ENCODE results near the gene QRICH2.
"Not testable (repeated sequence)": the region's sequence is repeated elsewhere in the genome, so short reads cannot be mapped to it uniquely, and the experiment has no call there.

Gene QRICH2

GRCh38 chr17:76307966-76308338, at the start of gene QRICH2:
Gene QRICH2, minus strand, starts transcription at chr17:76308276. Its CDS starts 278 bp downstream, at chr17:76307998.
- no peak for DNase-seq

DNA sequence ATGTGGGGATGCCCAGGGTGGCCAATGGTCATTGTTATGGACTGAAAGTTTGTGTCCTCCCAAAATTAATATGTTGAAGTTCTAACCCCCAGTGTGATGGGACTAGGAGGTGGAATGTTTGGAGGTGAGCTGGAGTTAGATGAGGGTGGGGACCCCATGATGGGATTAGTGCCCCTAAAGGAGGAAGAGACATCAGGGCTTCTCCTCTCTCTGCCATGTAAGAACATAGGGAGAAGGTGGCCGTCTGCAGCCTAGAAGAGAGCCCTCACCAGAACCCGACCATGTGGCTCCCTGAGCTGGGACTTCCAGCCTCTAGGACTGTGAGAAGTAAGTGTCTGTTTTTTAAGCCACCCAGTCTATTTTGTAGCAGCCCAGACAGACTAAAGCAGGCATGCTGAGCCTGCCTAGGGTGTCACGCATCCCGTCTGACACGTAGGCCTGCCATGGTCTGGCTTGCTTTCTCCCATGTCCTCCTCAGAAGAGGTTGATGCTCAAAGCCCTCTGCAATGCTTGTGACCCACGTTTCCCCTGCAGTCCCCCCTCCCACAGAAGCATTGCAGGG, 49.6 kb upstream of the QRICH2 start:
- no peak for DNase-seq

DNA sequence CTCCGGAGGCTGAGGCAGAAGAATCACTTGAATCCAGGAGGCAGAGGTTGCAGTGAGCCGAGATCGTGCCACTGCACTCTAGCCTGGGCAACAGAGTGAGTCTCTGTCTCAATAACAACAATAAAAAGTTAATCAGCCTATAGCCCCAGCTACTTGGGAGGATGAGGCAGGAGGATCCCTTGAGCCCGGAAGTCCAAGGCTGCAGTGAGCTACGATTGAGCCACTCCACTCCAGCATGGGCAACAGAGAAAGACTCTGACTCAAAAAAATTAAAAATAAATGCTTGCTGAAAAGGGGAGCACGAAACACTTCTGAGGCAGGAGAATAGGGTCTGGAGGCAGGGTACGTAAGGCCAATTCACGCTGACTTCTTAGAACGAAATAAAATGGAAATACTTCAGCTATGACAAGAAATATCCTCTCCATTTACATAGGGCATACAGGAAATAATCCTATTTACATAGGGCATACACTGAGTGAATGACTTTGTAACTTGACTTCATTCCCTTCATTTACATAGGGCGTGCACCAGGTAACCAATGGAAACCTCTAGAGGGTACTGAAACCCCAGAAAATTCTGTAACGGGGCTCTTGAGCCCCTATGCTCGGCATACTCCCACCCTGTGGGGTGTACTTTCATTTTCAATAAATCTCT, 48.9 kb upstream of the QRICH2 start:
- DNase-seq: no peak

- DNase-seq: no peak
Observed at GRCh38 chr17:76354747-76355310, 46.8 kb upstream of the QRICH2 start.

GRCh38 chr17:76354317-76354729, 46.2 kb upstream of the QRICH2 start:
- no peak for DNase-seq

- peak; percentile 91 for DNase-seq
Observed at GRCh38 chr17:76353599-76354316, 45.7 kb upstream of the QRICH2 start, which contains the start of gene PRPSAP1. Gene PRPSAP1, minus strand, starts transcription at chr17:76353916. Its CDS starts 213 bp downstream, at chr17:76353703.

DNA sequence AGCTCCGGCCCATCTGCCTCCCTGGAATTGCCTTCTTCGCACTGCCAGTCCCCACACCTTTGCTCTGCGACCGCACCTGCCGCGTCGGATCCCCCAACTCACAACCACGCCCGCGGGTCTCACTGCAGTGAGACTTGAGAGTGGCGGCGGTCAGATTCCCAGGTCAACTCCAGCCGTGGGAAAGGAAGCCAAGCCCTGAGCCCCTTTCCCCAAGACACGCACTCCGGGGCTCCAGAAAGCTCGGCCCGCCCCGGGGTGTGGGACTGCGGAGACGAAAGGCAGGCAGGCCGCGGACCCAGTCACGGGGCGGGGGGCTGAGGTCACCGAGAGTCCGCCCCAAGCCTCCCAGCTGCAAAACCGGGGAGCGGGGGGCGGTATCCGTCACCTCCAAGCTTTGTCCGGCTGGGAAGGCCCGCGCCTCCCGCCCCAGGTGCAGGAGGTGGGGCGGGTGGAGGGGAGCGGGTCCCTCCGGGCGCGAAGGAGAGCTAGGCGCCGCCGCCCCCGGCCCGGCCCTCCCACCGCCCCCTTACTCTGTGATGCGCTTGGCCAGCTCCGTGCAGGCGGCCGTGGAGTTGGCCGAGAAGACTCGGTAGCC, 45.0 kb upstream of the QRICH2 start:
- no peak for DNase-seq

- no peak for DNase-seq
Observed at GRCh38 chr17:76351526-76352071, 43.5 kb upstream of the QRICH2 start.

DNA sequence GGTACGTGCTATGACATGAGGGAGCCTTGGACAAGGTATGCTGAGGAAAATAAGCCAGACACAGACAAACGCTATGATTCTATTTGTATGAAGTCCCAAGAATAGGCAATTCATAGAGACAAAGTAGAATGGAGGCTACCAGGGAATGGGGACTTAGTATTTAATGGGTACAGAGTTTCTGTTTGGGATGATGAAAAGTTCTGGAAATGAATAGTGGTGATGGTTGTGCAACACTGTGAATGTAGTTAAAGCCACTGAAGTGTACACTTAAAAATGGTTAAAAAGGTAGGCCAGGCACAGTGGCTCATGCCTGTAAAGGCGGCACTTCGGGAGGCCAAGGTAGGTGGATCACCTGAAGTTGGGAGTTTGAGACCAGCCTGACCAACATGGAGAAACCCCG, 42.4 kb upstream of the QRICH2 start:
- no peak for DNase-seq

DNA sequence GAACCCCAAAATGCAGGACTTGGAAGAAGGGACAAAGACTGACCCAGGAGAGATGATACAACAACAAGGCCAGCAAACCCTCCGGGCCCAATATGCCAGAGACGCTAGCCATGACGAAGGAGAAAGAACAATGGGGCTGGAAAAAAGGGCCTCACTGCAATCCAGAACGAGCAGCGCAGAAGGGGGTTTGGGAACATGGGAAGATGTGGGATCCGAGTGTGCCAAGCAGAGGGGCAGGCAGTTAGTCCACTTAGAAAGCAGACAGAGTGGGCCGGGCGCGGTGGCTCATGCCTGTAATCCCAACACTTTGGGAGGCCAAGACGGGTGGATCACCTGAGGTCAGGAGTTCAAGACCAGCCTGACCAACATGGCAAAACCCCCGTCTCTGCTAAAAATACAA, 38.9 kb upstream of the QRICH2 start:
- not testable (repeated sequence) for DNase-seq

GRCh38 chr17:76345377-76345974, 37.4 kb upstream of the QRICH2 start:
- DNase-seq: no peak

DNA sequence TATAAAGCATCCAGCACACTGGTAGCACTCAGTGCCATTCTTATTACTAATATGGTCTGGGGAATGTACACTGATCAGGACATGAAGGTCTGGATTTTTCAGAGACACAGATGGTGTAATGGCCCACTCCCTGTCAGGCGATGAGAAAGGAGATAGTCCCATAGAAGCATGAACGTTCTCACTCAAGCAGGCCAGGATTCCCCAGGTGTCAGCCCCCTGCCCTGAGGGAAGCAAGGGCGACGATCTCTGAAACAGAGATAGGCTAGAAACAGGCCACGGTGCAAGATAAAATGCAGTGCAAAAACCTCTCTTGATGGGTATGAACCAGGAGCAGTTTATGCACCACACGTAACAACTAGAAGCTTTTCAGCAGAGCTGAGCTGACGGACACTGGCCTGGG, 35.0 kb upstream of the QRICH2 start:
- no peak for DNase-seq

DNA sequence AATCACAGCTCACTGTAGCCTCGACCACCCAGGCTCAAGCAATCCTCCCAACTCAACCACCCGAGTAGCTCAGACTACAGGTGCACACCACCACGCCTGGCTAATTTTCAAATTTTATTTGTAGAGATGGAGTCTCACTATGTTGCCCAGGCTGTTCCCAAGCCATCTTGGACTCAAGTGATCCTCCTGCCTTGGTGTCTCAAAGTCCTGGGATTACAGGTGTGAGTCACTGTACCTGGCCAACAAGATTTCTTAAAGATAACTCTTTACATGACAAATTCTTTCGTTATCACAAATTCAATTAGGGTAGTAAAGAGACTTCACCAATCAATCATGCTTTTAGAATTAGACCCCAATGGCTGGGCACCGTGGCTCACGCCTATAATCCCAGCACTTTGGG, 33.2 kb upstream of the QRICH2 start:
- no peak for DNase-seq

DNA sequence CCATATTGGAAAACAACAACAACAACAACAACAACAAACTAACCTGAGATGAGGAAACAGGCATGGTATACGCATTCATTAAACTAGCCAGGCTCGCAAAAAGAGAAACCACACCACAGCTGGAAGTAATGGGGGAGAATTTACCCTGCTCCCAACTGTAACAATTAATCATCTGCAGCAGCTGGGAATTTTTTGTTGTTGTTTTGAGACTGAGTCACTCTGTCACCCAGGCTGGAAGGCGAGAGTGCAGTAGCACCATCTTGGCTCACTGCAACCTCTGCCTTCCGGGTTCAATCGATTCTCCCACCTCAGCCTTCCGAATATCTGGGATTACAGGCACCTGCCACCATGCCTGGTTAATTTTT, 29.3 kb upstream of the QRICH2 start:
- no peak for DNase-seq

DNA sequence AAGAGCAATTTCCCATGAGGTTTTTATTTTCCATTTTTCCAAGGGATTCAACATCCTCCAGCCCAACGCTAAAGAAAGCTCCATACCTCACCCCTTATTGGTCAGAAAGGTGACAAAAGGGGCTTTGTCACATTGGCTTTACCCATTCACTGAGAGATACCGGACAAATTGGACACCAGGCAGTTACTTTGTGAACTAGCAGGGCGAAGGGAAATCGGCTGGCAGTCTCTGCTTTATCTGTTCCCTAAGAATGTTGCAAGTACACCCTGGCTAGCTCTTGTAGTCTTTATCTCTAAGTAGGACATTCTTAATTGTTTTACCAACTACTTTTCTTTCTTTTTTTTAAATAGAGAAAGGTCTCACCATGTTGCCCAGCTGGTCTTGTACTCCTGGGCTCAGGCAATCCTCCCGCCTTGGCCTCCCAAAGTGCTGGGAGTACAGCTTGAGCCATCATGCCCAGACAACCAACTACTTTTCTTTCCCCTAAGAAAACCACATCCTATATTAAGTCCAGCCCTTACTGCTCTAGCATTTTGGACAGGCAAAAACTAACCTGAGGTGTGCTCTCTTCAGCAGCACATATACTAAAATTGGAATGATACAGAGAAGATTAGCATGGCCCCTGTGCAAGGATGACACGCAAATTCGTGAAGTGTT, 28.8 kb upstream of the QRICH2 start:
- DNase-seq: no peak

GRCh38 chr17:76335716-76336381, 27.8 kb upstream of the QRICH2 start:
- DNase-seq: no peak

GRCh38 chr17:76333673-76334505, 25.8 kb upstream of the QRICH2 start:
- no peak for DNase-seq

DNA sequence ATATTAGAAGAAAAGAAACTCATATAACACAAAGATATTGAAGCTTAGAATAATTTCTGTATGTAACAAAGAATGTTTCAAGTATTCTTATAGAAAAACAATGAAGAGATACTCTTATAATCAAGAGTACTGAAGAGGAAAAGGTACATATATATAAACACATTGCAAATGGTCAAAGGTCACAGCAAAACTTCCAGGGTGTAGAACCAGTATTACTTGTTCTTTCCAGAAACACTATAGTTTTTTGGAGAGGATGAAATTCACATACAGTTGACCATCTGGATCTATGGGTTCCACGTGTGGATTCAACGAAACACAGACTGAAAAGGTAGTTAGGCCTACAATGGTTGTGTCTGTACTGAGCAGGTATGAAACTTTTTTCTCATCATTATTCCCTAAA, 23.0 kb upstream of the QRICH2 start:
- no peak for DNase-seq

GRCh38 chr17:76329664-76330063, 21.6 kb upstream of the QRICH2 start:
- no peak for DNase-seq

DNA sequence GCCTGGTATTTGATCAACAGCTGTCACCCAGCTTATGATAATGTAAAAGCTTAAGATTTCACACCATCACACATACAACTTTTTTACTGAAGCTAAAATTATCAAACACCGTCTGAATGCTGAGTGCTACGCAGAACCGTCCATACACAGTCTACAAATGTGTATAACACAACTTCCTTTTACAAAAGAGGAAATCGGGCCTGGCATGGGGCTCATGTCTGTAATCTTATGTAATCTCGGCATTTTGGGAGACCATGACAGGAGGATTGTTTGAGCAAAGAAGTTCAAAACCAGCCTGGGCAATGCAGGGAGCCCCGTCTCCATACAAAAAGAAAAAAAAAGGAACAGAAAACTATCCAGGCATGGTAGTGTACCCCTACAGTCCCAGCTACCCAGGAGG, 19.6 kb upstream of the QRICH2 start:
- DNase-seq: no peak

GRCh38 chr17:76326306-76326705, 18.2 kb upstream of the QRICH2 start:
- no peak for DNase-seq
